H9 (cell line): Measurements from ENCODE around the gene ERP29. TPM values are rescaled to one million over a fixed set of nuclear protein-coding genes. Genes with fewer than 3 reads are reported as not detected.
A peak's percentile ranks its signal among the peaks of the same experiment; 100 is the strongest.

Experiments used
- DNase-seq: peaks from one replicate; pipeline ENCODE4 v3.0.0-alpha.2; 2017
- H2AFZ ChIP-seq: one replicate; pipeline ENCODE4 v1.6.1; 2013; ENCODE audit warnings: mild to moderate bottlenecking, low read length, control low read depth, moderate library complexity
- H2AK5ac ChIP-seq: 2 replicates; pipeline ENCODE4 v1.6.1; 2013; ENCODE audit warnings: low read length, control low read depth, mixed read lengths; ENCODE audit not compliant: insufficient read length
- H2BK120ac ChIP-seq: one replicate; pipeline ENCODE4 v1.6.1; 2013; ENCODE audit warnings: low read depth, mild to moderate bottlenecking, low read length, control low read depth, inconsistent platforms; ENCODE audit not compliant: poor library complexity, severe bottlenecking
- H2BK12ac ChIP-seq: 2 replicates; pipeline ENCODE4 v1.6.1; 2013; ENCODE audit warnings: low read length, control low read depth, mixed read lengths, low read depth; ENCODE audit not compliant: insufficient read length
- H2BK15ac ChIP-seq: 2 replicates; pipeline ENCODE4 v1.6.1; 2013; ENCODE audit warnings: low read depth, low read length, control low read depth
- H2BK20ac ChIP-seq: one replicate; pipeline ENCODE4 v1.6.1; 2013; ENCODE audit warnings: low read depth, mild to moderate bottlenecking, low read length, control low read depth, inconsistent platforms; ENCODE audit not compliant: poor library complexity, severe bottlenecking
- H2BK5ac ChIP-seq: 2 replicates; pipeline ENCODE4 v1.6.1; 2013; ENCODE audit warnings: low read length, control low read depth, mixed read lengths; ENCODE audit not compliant: insufficient read length
- H3K14ac ChIP-seq: 2 replicates; pipeline ENCODE4 v1.6.1; 2013; ENCODE audit warnings: low read length, control low read depth; ENCODE audit not compliant: insufficient read depth
- H3K18ac ChIP-seq: 2 replicates; pipeline ENCODE4 v1.6.1; 2013; ENCODE audit warnings: low read depth, mild to moderate bottlenecking, mixed read lengths, low read length, control low read depth; ENCODE audit not compliant: insufficient read length
- H3K23ac ChIP-seq: 2 replicates; pipeline ENCODE4 v1.6.1; 2013; ENCODE audit warnings: low read length, control low read depth, mixed read lengths, low read depth; ENCODE audit not compliant: insufficient read length
- H3K23me2 ChIP-seq: 2 replicates; pipeline ENCODE4 v1.6.1; 2013; ENCODE audit warnings: low read depth, mild to moderate bottlenecking, mixed read lengths, low read length, control low read depth; ENCODE audit not compliant: insufficient read length, poor library complexity, severe bottlenecking
- H3K27ac ChIP-seq: 2 replicates; pipeline ENCODE4 v1.5.1; 2013; ENCODE audit warnings: low read length, control low read depth, mixed read lengths, low read depth; ENCODE audit not compliant: insufficient read length
- H3K27me3 ChIP-seq: 2 replicates; pipeline ENCODE4 v1.6.1; 2013; ENCODE audit warnings: low read length, control low read depth, inconsistent platforms; ENCODE audit not compliant: insufficient read depth
- H3K4ac ChIP-seq: 2 replicates; pipeline ENCODE4 v1.6.1; 2013; ENCODE audit warnings: low read depth, mild to moderate bottlenecking, control low read depth, inconsistent platforms, low read length, moderate library complexity
- H3K4me1 ChIP-seq: 2 replicates; pipeline ENCODE4 v1.6.1; 2013; ENCODE audit warnings: low read length, control low read depth, inconsistent platforms; ENCODE audit not compliant: insufficient read depth
- H3K4me2 ChIP-seq: 2 replicates; pipeline ENCODE4 v1.6.1; 2013; ENCODE audit warnings: low read length, control low read depth, mixed read lengths; ENCODE audit not compliant: insufficient read length, insufficient read depth
- H3K56ac ChIP-seq: 2 replicates; pipeline ENCODE4 v1.6.1; 2013; ENCODE audit warnings: low read depth, mild to moderate bottlenecking, mixed read lengths, low read length, control low read depth; ENCODE audit not compliant: insufficient read length
- H3K79me1 ChIP-seq: 2 replicates; pipeline ENCODE4 v1.6.1; 2013; ENCODE audit warnings: low read depth, mild to moderate bottlenecking, moderate library complexity, low read length, control low read depth, inconsistent platforms; ENCODE audit not compliant: insufficient read depth, poor library complexity, severe bottlenecking
- H3K79me2 ChIP-seq: 2 replicates; pipeline ENCODE4 v1.6.1; 2013; ENCODE audit warnings: low read length, control low read depth, inconsistent platforms; ENCODE audit not compliant: insufficient read depth
- H3K9ac ChIP-seq: 2 replicates; pipeline ENCODE4 v1.6.1; 2013; ENCODE audit warnings: low read length, control low read depth, mixed read lengths; ENCODE audit not compliant: insufficient read length; ENCODE audit errors: extremely low read depth
- H3K9me3 ChIP-seq: one replicate; pipeline ENCODE4 v1.6.1; 2013; ENCODE audit warnings: low read depth, low read length, inconsistent platforms; ENCODE audit not compliant: control insufficient read depth
- H3T11ph ChIP-seq: one replicate; pipeline ENCODE4 v1.6.1; 2013; ENCODE audit warnings: mild to moderate bottlenecking, low read length, control low read depth, inconsistent platforms
- H4K20me1 ChIP-seq: one replicate; pipeline ENCODE4 v1.6.1; 2013; ENCODE audit not compliant: control insufficient read depth, insufficient read length, insufficient read depth
- H4K5ac ChIP-seq: 2 replicates; pipeline ENCODE4 v1.6.1; 2013; ENCODE audit warnings: low read depth, mild to moderate bottlenecking, mixed read lengths, low read length, control low read depth; ENCODE audit not compliant: insufficient read length
- H4K8ac ChIP-seq: replicated peaks from 2 replicates; pipeline ENCODE4 v1.6.1; 2013; ENCODE audit warnings: low read length, control low read depth, mixed read lengths, low read depth; ENCODE audit not compliant: insufficient read length
- H4K91ac ChIP-seq: 2 replicates; pipeline ENCODE4 v1.6.1; 2013; ENCODE audit warnings: low read depth, mild to moderate bottlenecking, moderate library complexity, mixed read lengths, low read length, control low read depth; ENCODE audit not compliant: insufficient read length
- H3K27ac Mint-ChIP-seq, 3 experiments: 2 replicates in 2 of 3; 3 replicates in 1 of 3; pipeline ENCODE4 v1.8.0; 2020 to 2021; ENCODE audit warnings: mixed read lengths in 3 of 3, mild to moderate bottlenecking in 1 of 3, moderate library complexity in 1 of 3
- H3K27me3 Mint-ChIP-seq: 2 replicates; pipeline ENCODE4 v1.8.0; 2021; ENCODE audit warnings: low read depth, mild to moderate bottlenecking, moderate library complexity, mixed read lengths
- H3K36me3 Mint-ChIP-seq, 3 experiments: 2 replicates in 2 of 3; 3 replicates in 1 of 3; pipeline ENCODE4 v1.8.0; 2020 to 2021; ENCODE audit warnings: low read depth in 3 of 3, mixed read lengths in 3 of 3; ENCODE audit not compliant: insufficient read depth in 1 of 3
- H3K4me1 Mint-ChIP-seq, 2 experiments: 2 replicates each; pipeline ENCODE4 v1.8.0; 2020; ENCODE audit warnings: mixed read lengths in 2 of 2
- H3K4me3 Mint-ChIP-seq, 2 experiments: 2 replicates in 1 of 2; 3 replicates in 1 of 2; pipeline ENCODE4 v1.8.0; 2020 to 2021; ENCODE audit warnings: mild to moderate bottlenecking in 2 of 2, mixed read lengths in 2 of 2, moderate library complexity in 1 of 2
- H3K9me3 Mint-ChIP-seq, 2 experiments: 2 replicates in 1 of 2; 3 replicates in 1 of 2; pipeline ENCODE4 v1.8.0; 2020; ENCODE audit warnings: mild to moderate bottlenecking in 2 of 2, mixed read lengths in 2 of 2, moderate library complexity in 1 of 2
- WGBS: extraction: QIAGEN DNeasy Blood & Tissue Kit; methylation state at CpG from one replicate; pipeline ENCODE4 v1.1.7; 2013; ENCODE audit warnings: missing lambda C conversion rate, low lambda C conversion rate, mixed read lengths; ENCODE audit not compliant: insufficient read length; ENCODE audit errors: extremely low coverage; 5-methylcytosine and 5-hydroxymethylcytosine counted together
- total RNA-seq: library from RNA; stranded (reverse); gene quantifications from 2 replicates; pipeline ENCODE4 v1.2.1, GENCODE V29; 2021
- TF ChIP-seq, protein P1 (sequence below): fragments of 200-600 bp; sonication (generic); conservative IDR thresholded peaks from 3 replicates; pipeline ENCODE4 v1.8.0; 2021; ENCODE audit warnings: antibody characterized with exemption, mild to moderate bottlenecking

Gene ERP29
- total RNA-seq, 1 experiment from 2014 or later = 160 TPM

DNA sequence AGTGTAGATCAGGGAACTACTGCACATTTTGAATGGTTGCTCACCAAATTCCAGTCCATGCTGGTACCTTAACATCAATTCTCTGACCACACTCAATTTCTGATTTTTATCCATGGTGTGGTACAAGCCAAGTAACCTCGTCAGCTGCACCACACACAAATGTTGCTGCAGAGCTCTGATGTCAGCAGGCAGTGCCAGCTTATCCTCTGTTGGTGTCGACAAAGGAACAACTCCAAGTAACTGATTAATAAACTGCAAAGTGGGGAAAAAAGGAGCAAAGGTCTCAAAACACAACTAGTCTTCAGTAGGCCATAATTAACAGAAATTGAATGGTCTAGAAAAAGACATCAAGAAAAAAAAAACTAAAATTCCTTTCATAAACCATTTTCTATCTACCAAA lies 47.9 kb downstream of the ERP29 start:
- Mint-ChIP-seq H3K27ac (peak overlapping the region in 1 of 3 experiments; percentile 73; a peak in 2 of 7 replicates), H3K4me1 (no peaks in the 10 kb centered on the region), H3K27me3 (no peaks in the 10 kb centered on the region), H3K4me3 (no peak overlapping the region), H3K36me3 (peaks cover 34 to 81% (median 60%) of the 10 kb centered on the region in 3 experiments), H3K9me3 (no peaks in the 10 kb centered on the region)
- H3T11ph ChIP-seq = no peak overlapping the region
- no peak overlapping the region for H4K91ac ChIP-seq
- H3K9ac ChIP-seq = no peak overlapping the region
- H4K8ac ChIP-seq = no peak overlapping the region
- WGBS = no CpG with 5 or more reads among the region's 2 CpGs
- no peak overlapping the region for H3K4ac ChIP-seq
- no peak overlapping the region for H4K5ac ChIP-seq
- H3K23ac ChIP-seq = no peak overlapping the region
- H3K9me3 ChIP-seq = no peaks in the 10 kb centered on the region
- H2BK5ac ChIP-seq = no peak overlapping the region
- no peaks in the 10 kb centered on the region for H3K27me3 ChIP-seq
- H2BK120ac ChIP-seq = no peak overlapping the region
- H2BK12ac ChIP-seq = no peak overlapping the region
- no peak overlapping the region for H2BK20ac ChIP-seq
- no peak overlapping the region for H3K4me2 ChIP-seq
- TF ChIP-seq, protein P1, sequence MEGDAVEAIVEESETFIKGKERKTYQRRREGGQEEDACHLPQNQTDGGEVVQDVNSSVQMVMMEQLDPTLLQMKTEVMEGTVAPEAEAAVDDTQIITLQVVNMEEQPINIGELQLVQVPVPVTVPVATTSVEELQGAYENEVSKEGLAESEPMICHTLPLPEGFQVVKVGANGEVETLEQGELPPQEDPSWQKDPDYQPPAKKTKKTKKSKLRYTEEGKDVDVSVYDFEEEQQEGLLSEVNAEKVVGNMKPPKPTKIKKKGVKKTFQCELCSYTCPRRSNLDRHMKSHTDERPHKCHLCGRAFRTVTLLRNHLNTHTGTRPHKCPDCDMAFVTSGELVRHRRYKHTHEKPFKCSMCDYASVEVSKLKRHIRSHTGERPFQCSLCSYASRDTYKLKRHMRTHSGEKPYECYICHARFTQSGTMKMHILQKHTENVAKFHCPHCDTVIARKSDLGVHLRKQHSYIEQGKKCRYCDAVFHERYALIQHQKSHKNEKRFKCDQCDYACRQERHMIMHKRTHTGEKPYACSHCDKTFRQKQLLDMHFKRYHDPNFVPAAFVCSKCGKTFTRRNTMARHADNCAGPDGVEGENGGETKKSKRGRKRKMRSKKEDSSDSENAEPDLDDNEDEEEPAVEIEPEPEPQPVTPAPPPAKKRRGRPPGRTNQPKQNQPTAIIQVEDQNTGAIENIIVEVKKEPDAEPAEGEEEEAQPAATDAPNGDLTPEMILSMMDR = no peak
- no peaks in the 10 kb centered on the region for H3K79me2 ChIP-seq
- H2AFZ ChIP-seq = no peak overlapping the region
- DNase-seq = no peak
- H3K18ac ChIP-seq = no peak overlapping the region
- H3K23me2 ChIP-seq = no peaks in the 10 kb centered on the region
- H3K27ac ChIP-seq = no peak overlapping the region
- no peaks in the 10 kb centered on the region for H3K4me1 ChIP-seq
- H3K14ac ChIP-seq = no peak overlapping the region
- H4K20me1 ChIP-seq = no peaks in the 10 kb centered on the region
- no peak overlapping the region for H2BK15ac ChIP-seq
- H2AK5ac ChIP-seq = no peak overlapping the region
- no peak overlapping the region for H3K56ac ChIP-seq
- H3K79me1 ChIP-seq = no peaks in the 10 kb centered on the region
